Esophagus (tissue), 2 donors: ENCODE data around the gene ODF2. TPM values are rescaled to one million over a fixed set of nuclear protein-coding genes. Genes with fewer than 3 reads are reported as not detected.
"Not testable (repeated sequence)": the region's sequence is repeated elsewhere in the genome, so short reads cannot be mapped to it uniquely, and the experiment has no call there.

Source experiments
- H3K27ac ChIP-seq, 2 donors: one replicate each; pipeline ENCODE4 v1.5.1; 2013; ENCODE audit warnings: low read depth in 2 of 2, mild to moderate bottlenecking in 2 of 2, inconsistent platforms in 1 of 2, low read length in 1 of 2, moderate library complexity in 1 of 2
- H3K27me3 ChIP-seq, 2 donors: one replicate each; pipeline ENCODE4 v1.6.1; 2013; ENCODE audit warnings: low read length in 2 of 2, control low read depth in 1 of 2, mild to moderate bottlenecking in 1 of 2; ENCODE audit not compliant: insufficient read depth in 2 of 2, control insufficient read depth in 1 of 2
- H3K36me3 ChIP-seq, 2 donors: one replicate each; pipeline ENCODE4 v1.6.1; 2013; ENCODE audit warnings: low read length in 1 of 2; ENCODE audit not compliant: control insufficient read depth in 2 of 2, insufficient read depth in 2 of 2
- H3K4me1 ChIP-seq, 2 donors: one replicate each; pipeline ENCODE4 v1.6.1; 2013; ENCODE audit warnings: low read length in 1 of 2; ENCODE audit not compliant: control insufficient read depth in 2 of 2, insufficient read depth in 2 of 2
- H3K4me3 ChIP-seq, 2 donors: one replicate each; pipeline ENCODE4 v1.5.1; 2013; ENCODE audit warnings: low read length in 2 of 2, mild to moderate bottlenecking in 2 of 2, low read depth in 1 of 2, moderate library complexity in 1 of 2
- H3K9me3 ChIP-seq, 2 donors: one replicate each; pipeline ENCODE4 v1.6.1; 2013; ENCODE audit warnings: mild to moderate bottlenecking in 2 of 2, low read depth in 1 of 2, low read length in 1 of 2, moderate library complexity in 1 of 2; ENCODE audit not compliant: control insufficient read depth in 2 of 2, insufficient read depth in 1 of 2
- WGBS, 2 donors: extraction: QIAGEN DNeasy Blood & Tissue Kit; methylation state at CpG; one replicate each; pipeline ENCODE4 v1.1.7; 2013; 5-methylcytosine and 5-hydroxymethylcytosine counted together
- polyA plus RNA-seq, 2 donors: library from polyadenylated mRNA; stranded (reverse); fragments of 200-250 nt; gene quantifications; one replicate each; pipeline ENCODE4 v1.2.3, GENCODE V29; 2013
- donor health status: healthy with polysubstance abuse.
- donor health status: Bipolar disorder and iron deficiency.

The ODF2 gene
- polyA plus RNA-seq, 2 donors: 10.0 to 12.6 TPM

- H3K4me3 ChIP-seq: no peak overlapping the region
- H3K27me3 ChIP-seq: no peaks in the 10 kb centered on the region
- peak overlapping the region in 1 of 2 donors; percentile 19 for H3K27ac ChIP-seq
- peaks cover 0 to 8% of the 10 kb centered on the region in 2 donors for H3K4me1 ChIP-seq
- H3K36me3 ChIP-seq: peaks cover 10 to 24% of the 10 kb centered on the region in 2 donors
- no peaks in the 10 kb centered on the region for H3K9me3 ChIP-seq
- 31 to 46% methylated on average over 13 of the region's 13 CpGs for WGBS, 2 donors
These were observed 38.4 kb downstream of the ODF2 start for GRCh38 chr9:128494108-128494745.

GRCh38 chr9:128494746-128495129, 38.9 kb downstream of the ODF2 start:
- Histone ChIP-seq H3K4me3 (no peak overlapping the region), H3K27me3 (no peaks in the 10 kb centered on the region), H3K4me1 (peaks cover 0 to 8% of the 10 kb centered on the region in 2 donors), H3K27ac (peak overlapping the region in 1 of 2 donors; percentile 19), H3K36me3 (peaks cover 10 to 27% of the 10 kb centered on the region in 2 donors), H3K9me3 (no peaks in the 10 kb centered on the region)
- 38 to 53% methylated on average over 5 of the region's 5 CpGs for WGBS, 2 donors

DNA sequence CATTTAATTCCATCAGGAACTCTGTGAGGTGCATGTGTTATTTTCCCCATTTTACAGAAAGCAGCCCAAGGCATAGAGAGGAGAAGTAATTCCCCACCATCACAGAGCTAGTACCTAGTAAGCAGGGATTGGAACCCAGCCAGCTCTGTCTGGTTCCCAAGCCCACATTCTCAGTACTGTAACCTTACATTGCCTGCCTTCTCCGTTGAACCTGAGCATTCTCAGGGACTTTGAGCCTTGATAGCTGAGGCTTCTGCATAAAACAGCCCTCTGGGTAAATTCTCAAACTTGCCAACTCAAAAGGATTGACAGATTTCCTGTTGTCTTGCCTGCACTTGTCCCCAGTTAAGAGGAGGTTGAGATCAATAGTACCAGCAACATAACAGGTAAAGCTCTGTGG, 39.5 kb downstream of the ODF2 start:
- peaks cover 0 to 8% of the 10 kb centered on the region in 2 donors for H3K4me1 ChIP-seq
- H3K27me3 ChIP-seq: no peaks in the 10 kb centered on the region
- 24 to 25% methylated on average over 1 of the region's 1 CpG for WGBS, 2 donors
- no peak overlapping the region for H3K4me3 ChIP-seq
- H3K36me3 ChIP-seq: peaks cover 13 to 31% of the 10 kb centered on the region in 2 donors
- peak overlapping the region in 1 of 2 donors; percentile 45 for H3K27ac ChIP-seq
- H3K9me3 ChIP-seq: no peaks in the 10 kb centered on the region

- Histone ChIP-seq H3K27me3 (no peaks in the 10 kb centered on the region), H3K4me1 (peaks cover 0 to 8% of the 10 kb centered on the region in 2 donors), H3K36me3 (peaks cover 13 to 31% of the 10 kb centered on the region in 2 donors), H3K4me3 (no peak overlapping the region), H3K27ac (peak overlapping the region in 1 of 2 donors; percentile 45), H3K9me3 (no peaks in the 10 kb centered on the region)
- WGBS, 2 donors: 59 to 65% methylated on average over 6 of the region's 6 CpGs
These were observed 40.1 kb downstream of the ODF2 start for GRCh38 chr9:128495804-128496417.

DNA sequence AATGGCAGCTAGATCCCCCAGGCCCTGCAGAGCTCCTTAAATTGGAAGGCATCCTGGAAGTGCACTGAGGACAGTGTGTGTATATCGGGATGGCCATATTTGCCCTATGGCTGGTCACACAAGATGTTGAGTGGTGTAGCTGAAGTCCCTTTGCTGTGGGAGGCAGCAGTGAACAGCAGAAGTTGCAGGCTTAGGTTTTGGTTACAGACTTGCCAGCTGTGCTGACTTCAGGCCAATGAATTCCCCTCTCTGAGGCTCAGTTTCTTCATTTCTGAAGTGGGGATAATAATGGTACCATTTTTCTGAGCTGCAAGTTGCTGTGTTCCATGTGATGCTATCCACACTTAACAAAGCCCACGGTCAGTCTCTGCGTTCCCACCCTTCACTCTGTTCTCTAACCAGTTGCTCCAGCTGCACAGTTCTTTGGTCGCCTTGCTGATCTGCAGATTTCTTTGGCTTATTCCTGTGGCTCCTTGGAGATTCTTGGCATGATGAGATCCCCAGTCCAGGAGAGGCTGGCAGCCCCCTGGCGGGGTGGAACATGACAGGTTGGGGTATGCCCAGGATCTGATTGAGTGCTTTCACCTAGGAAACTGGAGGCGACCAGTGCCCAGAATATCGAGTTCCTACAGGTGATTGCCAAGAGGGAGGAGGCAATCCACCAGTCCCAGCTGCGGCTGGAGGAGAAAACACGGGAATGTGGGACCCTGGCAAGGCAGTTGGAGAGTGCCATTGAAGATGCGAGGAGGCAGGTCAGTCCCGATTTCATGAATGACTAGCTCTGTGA, 42.2 kb downstream of the ODF2 start:
- Histone ChIP-seq H3K4me1 (peaks cover 0 to 8% of the 10 kb centered on the region in 2 donors), H3K27me3 (no peaks in the 10 kb centered on the region), H3K4me3 (no peak overlapping the region), H3K36me3 (peaks cover 13 to 30% of the 10 kb centered on the region in 2 donors), H3K27ac (no peak overlapping the region), H3K9me3 (no peaks in the 10 kb centered on the region)
- 67 to 78% methylated on average over 11 of the region's 11 CpGs for WGBS, 2 donors

GRCh38 chr9:128498911-128499310, 43.1 kb downstream of the ODF2 start:
- Histone ChIP-seq H3K4me1 (peaks cover 0 to 8% of the 10 kb centered on the region in 2 donors), H3K36me3 (peaks cover 13 to 30% of the 10 kb centered on the region in 2 donors), H3K27ac (no peak overlapping the region), H3K4me3 (no peak overlapping the region), H3K9me3 (no peaks in the 10 kb centered on the region), H3K27me3 (no peaks in the 10 kb centered on the region)
- 93 to 95% methylated on average over 9 of the region's 9 CpGs for WGBS, 2 donors

GRCh38 chr9:128499920-128500319, 44.1 kb downstream of the ODF2 start:
- WGBS, 2 donors: 94 to 95% methylated on average over 15 of the region's 15 CpGs
- no peak overlapping the region for H3K27ac ChIP-seq
- H3K27me3 ChIP-seq: no peaks in the 10 kb centered on the region
- H3K9me3 ChIP-seq: no peaks in the 10 kb centered on the region
- H3K36me3 ChIP-seq: peaks cover 5 to 23% of the 10 kb centered on the region in 2 donors
- no peak overlapping the region for H3K4me3 ChIP-seq
- H3K4me1 ChIP-seq: peaks cover 0 to 2% of the 10 kb centered on the region in 2 donors

GRCh38 chr9:128503415-128503825, 47.6 kb downstream of the ODF2 start:
- H3K4me3 ChIP-seq, H3K9me3 ChIP-seq, H3K4me1 ChIP-seq, H3K27me3 ChIP-seq: not testable (repeated sequence)
- 41 to 42% methylated on average over 14 of the region's 14 CpGs for WGBS, 2 donors
- Histone ChIP-seq H3K36me3 (peaks cover 3 to 16% of the 10 kb centered on the region in 2 donors), H3K27ac (peak overlapping the region; percentile 49 to 72)

DNA sequence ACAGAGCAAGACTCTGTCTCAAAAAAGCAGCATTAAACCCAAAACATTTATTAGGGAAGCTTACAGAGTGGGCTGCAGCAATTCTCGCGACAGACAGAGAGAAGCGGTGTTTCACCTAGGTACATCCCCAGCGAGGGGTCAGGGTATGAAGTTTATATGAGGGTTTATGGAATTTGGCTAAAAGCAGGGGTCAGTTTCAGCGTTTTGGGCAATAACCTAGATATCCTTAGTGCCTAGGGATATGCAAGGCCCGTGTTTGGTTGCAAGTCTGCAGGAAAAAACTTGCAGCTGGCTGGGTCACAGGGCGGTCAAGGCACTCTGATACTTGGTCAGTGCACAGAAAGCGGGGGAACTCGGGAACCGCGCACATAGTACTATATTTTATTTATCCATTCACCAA, 48.1 kb downstream of the ODF2 start:
- Histone ChIP-seq H3K36me3 (peaks cover 3 to 13% of the 10 kb centered on the region in 2 donors), H3K4me3 (peak overlapping the region in 1 of 2 donors; percentile 85), H3K27me3 (no peaks in the 10 kb centered on the region), H3K4me1 (peaks cover 0 to 1% of the 10 kb centered on the region in 2 donors), H3K9me3 (no peaks in the 10 kb centered on the region), H3K27ac (peak overlapping the region; percentile 49 to 72)
- 17 to 19% methylated on average over 11 of the region's 11 CpGs for WGBS, 2 donors
